ENCODE measurements around the gene COBL. TPM values are rescaled to one million over a fixed set of nuclear protein-coding genes. Genes with fewer than 3 reads are reported as not detected.

Gene COBL
- total RNA-seq, 1 experiment from 2014 or later = 0.39 TPM

DNA sequence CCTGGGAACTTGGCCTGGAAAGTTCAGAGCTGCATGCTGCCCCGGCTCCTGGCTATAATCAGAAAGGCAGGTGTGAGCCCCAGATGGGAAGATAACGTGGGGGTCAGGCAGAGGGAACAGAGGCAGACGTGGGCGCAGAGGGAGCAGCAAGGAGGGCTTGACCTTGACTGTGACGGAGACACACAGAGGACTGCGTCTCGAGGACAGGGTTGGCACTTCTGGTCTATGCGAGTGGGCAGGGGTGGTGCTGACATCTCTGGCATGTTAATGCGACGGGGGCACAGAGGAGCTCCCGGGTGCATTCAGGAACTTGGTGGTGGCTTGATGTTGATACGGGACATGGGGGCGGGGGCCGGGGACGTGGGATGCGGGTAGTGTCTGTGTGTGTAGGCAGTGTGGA, 301.8 kb downstream of the COBL start:
- POLR2A ChIA-PET = interaction anchor here (0.7 kb wide), 1 partner anchor 11 kb away, joined by 12 read pairs; no protein-coding TSS in a partner anchor
- H3K4me1 ChIP-seq (ENCODE audit: control insufficient read depth, insufficient read depth, low read length) = no peaks in the 10 kb centered on the region
- BruUV-seq (replicated peaks) = no TSS peak
- H3K27me3 ChIP-seq (ENCODE audit: control insufficient read depth, insufficient read depth, low read length) = no peaks in the 10 kb centered on the region; the same call in 1 of the 2 replicates
- in situ Hi-C loops (cut with HindIII; ENCODE audit: low pct_unique_long_range_greater_than_20kb, low sequenced_read_pairs) = no loop called here
- TF ChIP-seq, protein P1, sequence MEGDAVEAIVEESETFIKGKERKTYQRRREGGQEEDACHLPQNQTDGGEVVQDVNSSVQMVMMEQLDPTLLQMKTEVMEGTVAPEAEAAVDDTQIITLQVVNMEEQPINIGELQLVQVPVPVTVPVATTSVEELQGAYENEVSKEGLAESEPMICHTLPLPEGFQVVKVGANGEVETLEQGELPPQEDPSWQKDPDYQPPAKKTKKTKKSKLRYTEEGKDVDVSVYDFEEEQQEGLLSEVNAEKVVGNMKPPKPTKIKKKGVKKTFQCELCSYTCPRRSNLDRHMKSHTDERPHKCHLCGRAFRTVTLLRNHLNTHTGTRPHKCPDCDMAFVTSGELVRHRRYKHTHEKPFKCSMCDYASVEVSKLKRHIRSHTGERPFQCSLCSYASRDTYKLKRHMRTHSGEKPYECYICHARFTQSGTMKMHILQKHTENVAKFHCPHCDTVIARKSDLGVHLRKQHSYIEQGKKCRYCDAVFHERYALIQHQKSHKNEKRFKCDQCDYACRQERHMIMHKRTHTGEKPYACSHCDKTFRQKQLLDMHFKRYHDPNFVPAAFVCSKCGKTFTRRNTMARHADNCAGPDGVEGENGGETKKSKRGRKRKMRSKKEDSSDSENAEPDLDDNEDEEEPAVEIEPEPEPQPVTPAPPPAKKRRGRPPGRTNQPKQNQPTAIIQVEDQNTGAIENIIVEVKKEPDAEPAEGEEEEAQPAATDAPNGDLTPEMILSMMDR (IDR thresholded peaks at IDR 0.05) = no peak
- no peak for TF ChIP-seq POLR2AphosphoS5 (IDR thresholded peaks at IDR 0.05; ENCODE audit: low read depth, low read length)
- DNase-seq (ENCODE audit: low read depth, low spot score) = no peak
- ATAC-seq = no peak
- H3K9me3 ChIP-seq (ENCODE audit: control insufficient read depth, insufficient read depth, low read depth, low read length) = no peaks in the 10 kb centered on the region
- no peaks in the 10 kb centered on the region for H3K36me3 ChIP-seq (ENCODE audit: control insufficient read depth, insufficient read depth, low read length)
- CTCF ChIA-PET = interaction anchor here (0.6 kb wide), 1 partner anchor 21 kb away, joined by 6 read pairs; no protein-coding TSS in a partner anchor
- intact Hi-C loops (cut with micrococcal nuclease; ENCODE audit: unreplicated experiment) = no loop called here
- H3K4me3 ChIP-seq (ENCODE audit: low read depth in 2 of 2, low read length in 2 of 2) = no peak overlapping the region
- no peak overlapping the region for H3K27ac ChIP-seq (ENCODE audit: low read length)

DNA sequence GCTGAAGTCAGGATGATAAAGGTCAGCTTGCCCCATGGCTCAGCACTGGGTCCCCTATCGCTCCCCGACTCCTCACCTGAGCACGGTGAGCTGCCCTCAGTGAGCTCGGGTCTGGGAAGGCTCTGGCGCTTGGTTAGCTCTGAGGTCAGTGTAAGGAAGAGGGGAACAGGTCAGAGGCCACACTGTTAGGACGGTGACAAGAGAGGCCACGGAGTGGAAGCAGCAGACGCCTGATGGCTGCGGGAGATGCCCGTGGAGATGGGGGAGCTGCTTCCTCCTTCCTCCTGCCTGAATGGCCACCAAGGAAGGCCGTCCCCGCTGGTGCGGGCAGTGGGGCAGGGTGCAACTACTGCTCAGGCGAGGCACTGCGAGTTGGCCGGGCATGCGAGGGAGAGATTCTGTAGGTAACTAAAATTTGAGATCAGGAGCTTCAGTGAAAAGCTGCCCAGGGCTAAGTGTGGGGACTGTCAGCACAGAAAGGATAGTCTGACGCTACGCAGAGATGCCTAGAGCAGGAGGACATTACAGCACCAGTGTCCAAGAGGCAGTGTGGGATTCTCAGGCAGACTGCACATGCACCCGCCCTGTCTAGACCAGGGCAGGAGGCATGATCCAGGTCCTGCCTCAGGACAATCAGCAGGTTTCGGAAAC, 302.6 kb downstream of the COBL start:
- Histone ChIP-seq H3K4me1 (ENCODE audit: control insufficient read depth, insufficient read depth, low read length) (no peaks in the 10 kb centered on the region), H3K4me3 (ENCODE audit: low read depth in 2 of 2, low read length in 2 of 2) (no peak overlapping the region)
- ATAC-seq = peak; percentile 54; the same call in 1 of the 2 replicates

More for the DNA sequence above, 302.6 kb downstream of the COBL start:
- Histone ChIP-seq H3K27ac (ENCODE audit: low read length) (no peak overlapping the region), H3K9me3 (ENCODE audit: control insufficient read depth, insufficient read depth, low read depth, low read length) (no peaks in the 10 kb centered on the region), H3K36me3 (ENCODE audit: control insufficient read depth, insufficient read depth, low read length) (no peaks in the 10 kb centered on the region), H3K27me3 (ENCODE audit: control insufficient read depth, insufficient read depth, low read length) (no peaks in the 10 kb centered on the region; the same call in 1 of the 2 replicates)
- no peak for DNase-seq (ENCODE audit: low read depth, low spot score)
- ChIA-PET CTCF (no interaction called here), POLR2A (no interaction called here)
- intact Hi-C loops (cut with micrococcal nuclease; ENCODE audit: unreplicated experiment) (no loop called here), in situ Hi-C loops (cut with HindIII; ENCODE audit: low pct_unique_long_range_greater_than_20kb, low sequenced_read_pairs) (no loop called here)
- TF ChIP-seq REST (IDR thresholded peaks at IDR 0.05; ENCODE audit: insufficient read depth in 1 of 2, low read depth in 2 of 2, low read length in 1 of 2) = no peak
- no peak for TF ChIP-seq POLR2AphosphoS5 (IDR thresholded peaks at IDR 0.05; ENCODE audit: low read depth, low read length)
- TF ChIP-seq SIN3A (IDR thresholded peaks at IDR 0.05; ENCODE audit: borderline replicate concordance, insufficient read depth, low read depth, low read length) = no peak
- TF ChIP-seq, protein P1 (IDR thresholded peaks at IDR 0.05) = no peak
- TF ChIP-seq TCF7L2 (IDR thresholded peaks at IDR 0.05; ENCODE audit: low read depth, low read length) = no peak
- no TSS peak for BruUV-seq (replicated peaks)
